Stimulated activated CD8-positive, alpha-beta memory T cell treated with anti-CD3 and anti-CD28 coated beads, Interleukin-2, amount 100 ng/mL, for 1 hour (primary cell): ENCODE data around the gene SYNPO2.
"Not testable (repeated sequence)": the region's sequence is repeated elsewhere in the genome, so short reads cannot be mapped to it uniquely, and the experiment has no call there.

Experiments used
- DNase-seq, 2 donors: peaks; one replicate each; pipeline ENCODE4 v3.0.0-alpha.2; 2020; ENCODE audit warnings: low read depth in 2 of 2

SYNPO2 gene

DNA sequence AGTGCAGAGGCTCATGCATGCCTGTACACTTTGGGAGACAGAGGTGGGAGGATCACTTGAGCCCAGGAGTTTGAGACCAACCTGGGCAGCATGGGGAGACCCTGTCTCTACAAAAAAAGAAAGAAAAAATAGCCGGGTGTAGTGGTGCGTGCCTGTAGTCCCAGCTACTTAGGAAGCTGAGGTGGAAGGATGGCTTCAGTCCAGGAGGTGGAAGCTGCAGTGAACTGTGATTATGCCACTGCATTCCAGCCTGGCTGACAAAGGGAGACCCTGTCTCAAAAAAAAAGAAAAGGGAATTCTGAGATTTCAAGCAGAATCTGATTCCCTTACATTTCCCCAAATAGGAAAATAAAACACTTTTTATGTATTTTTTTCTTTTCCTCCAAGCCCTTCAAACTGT is 83.5 kb downstream of the SYNPO2 start:
- no peak for DNase-seq

DNA sequence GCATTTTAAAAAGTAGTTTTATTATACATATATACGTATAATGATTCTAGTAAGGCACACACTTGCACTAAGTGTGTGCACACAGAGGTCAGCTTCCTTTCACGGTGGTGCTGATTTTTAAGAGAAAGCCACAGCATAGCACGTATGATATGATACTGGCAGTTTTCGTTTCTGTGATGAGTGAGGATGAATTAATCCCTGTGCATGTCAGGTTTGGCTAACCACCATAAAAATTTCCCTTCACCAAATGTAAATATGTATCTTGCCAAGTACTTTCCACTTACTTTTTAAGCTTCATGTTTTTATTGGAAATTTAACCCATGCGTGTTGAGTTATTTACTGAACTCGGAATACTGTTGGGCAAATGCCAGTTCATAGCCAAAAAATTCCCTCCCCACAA is 84.6 kb downstream of the SYNPO2 start:
- DNase-seq = no peak

DNA sequence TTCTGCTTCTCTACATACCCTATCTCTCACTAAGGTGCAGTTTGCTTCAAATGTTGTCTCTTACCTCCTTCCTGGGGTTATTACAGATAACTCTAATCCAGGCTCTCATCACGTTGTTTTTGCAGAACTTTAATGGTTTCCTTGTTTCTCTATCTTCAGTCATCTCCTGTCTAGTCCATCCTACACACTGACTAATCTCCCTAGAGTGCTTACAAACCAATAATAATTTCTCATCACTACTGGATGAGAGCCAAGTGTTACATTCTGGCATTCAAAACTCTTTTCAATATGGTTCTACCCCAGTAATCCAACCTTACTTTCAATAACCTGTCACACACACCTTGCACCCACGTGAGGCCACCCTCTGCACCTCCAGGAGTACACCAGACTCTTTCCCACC is 86.1 kb downstream of the SYNPO2 start:
- DNase-seq = no peak

DNA sequence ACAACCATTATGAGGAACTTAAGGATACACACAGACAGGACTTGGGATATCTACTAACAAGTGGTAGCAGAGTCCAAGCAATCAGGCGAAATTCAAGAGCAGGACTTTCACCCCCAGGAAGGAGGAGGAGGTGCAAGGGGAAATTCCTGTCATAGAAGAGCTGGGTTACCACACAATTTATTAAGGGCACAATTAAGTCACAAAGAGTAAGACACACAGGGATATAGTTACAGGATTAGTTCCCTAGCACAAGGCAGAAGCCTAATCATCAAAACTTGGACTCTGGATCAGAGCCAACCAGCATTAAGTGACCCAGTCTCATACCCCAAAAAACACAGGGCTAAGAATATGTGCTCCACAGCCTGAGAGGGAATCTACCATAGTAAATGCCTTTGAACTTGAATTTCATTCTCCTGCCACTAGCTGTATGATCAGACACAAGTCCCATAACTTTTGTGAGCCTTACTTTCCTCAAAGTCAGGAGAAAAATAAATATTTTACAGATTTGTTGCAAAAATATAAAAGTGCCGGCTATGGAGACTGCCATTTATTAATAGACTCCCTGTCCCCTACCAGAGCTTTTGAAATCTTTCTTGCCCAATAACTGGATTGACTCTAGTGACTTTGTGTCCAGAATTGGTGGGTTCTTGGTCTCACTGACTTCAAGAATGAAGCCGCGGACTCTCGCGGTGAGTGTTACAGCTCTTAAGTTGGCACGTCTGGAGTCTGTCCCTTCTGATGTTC is 87.0 kb downstream of the SYNPO2 start:
- no peak for DNase-seq

DNA sequence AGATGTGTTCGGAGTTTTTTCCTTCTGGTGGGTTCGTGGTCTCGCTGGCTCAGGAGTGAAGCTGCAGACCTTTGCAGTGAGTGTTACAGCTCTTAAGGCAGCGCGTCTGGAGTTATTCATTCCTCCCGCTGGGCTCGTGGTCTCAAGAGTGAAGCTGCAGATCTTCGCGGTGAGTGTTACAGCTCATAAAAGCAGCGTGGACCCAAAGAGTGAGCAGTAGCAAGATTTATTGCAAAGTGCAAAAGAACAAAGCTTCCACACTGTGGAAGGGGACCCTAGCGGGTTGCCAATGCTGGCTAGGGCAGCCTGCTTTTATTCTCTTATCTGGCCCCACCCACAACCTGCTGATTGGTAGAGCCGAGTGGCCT is 87.5 kb downstream of the SYNPO2 start:
- DNase-seq = not testable (repeated sequence)

DNA sequence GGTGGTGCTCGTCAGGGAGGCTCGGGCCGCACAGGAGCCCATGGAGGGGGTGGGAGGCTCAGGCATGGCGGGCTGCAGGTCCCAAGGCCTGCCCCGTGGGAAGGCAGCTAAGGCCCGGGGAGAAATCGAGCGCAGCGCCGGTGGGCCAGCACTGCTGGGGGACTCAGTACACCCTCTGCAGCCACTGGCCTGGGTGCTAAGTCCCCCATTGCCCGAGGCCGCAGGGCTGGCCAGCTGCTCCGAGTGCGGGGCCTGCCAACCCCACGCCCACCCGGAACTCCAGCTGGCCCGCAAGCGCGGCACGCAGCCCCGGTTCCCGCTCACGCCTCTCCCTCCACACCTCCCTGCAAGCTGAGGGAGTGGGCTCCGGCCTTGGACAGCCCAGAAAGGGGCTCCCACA is 88.4 kb downstream of the SYNPO2 start:
- not testable (repeated sequence) for DNase-seq

DNA sequence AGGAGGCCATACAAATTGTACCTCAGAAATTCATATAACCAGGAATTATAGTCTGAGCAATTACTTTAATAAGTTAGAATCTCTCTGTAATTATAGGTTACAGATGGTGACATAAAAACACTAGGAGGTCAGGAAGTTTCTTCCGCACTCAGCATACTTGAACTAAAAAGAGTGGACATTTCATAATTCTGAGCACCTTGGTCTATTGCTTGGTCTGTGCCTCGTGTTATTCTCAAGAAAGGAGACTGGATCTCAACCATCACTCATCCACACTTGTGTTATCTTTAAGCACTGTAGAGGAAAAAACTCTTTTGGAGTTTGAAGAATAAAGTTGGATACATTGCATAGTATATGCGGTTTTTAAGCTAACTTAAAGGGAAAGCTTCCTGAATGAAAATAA is 91.1 kb downstream of the SYNPO2 start:
- no peak for DNase-seq

DNA sequence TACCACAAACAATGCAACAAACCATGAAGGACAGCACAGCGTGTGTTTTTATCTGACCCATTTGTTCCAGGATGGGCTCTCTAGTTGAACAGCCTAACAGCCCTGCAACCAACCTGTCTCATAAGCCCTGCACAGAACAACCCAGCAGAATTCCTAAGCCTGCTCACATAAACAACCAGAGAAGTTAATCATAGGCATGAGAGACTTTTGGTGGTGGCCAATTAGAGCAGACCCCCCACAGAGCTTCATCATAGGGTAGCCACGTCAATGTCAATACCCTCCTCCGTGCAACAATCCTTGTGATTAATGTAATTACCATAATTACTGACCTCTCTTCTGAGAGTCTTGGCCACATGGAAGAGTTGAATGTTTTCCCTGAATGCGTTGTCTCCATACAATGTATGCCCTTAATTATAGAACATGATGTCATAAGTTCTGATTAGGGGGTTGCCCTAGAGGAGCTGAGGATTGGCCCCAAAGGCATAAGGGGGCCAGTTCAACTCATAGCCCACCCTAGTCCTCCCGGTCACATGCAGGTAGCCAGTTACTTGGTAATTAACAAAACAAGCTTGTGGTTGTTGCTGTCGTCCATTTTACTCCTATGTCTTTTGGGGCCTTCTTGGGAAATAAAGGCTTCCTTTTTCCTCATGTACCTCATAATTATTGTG is 92.7 kb downstream of the SYNPO2 start:
- DNase-seq = no peak

DNA sequence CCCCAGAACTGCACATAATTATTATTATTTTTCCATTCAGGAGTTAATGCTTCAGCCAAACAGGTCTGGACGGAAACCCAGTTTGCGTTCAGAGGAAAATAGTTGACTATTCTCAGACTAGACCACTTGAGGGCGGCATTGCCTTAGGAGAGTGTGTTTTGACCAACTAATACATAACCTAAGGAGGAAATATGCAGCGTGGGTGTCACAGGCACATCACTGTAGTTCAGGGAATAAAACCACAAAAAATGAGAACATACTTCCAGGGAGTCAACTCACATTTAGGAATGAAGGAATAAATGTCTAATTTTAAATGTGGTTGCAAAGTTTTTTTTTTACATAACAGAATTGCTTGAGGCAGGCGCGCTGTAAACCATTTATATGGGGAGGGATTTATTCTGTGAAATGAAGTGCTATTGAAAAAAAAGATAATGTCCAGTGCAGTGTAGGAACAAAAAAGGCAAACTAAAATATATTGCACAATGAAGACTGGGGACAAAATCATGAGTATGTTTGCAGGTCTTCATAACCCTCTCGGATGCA is 93.3 kb downstream of the SYNPO2 start:
- peak in 1 of 2 donors; percentile 15 for DNase-seq

DNA sequence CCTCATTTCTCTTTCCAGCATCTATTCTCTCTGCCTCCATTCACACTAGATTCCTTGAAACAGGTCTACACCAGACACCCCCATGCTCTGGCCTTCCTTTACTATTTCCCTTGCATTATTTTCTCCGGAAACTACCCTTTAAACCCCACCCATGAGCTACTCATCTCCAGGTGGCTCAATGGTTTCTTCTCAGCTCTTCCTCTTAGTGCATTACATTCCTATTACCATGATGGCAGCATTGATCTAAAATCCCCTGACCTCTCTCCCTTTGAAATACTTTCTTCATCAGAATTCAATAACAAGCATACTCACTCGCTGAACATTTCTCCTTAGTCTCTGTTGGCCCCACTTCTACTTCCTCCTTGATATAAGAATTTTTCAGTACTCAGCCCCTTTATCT is 94.6 kb downstream of the SYNPO2 start:
- no peak for DNase-seq

DNA sequence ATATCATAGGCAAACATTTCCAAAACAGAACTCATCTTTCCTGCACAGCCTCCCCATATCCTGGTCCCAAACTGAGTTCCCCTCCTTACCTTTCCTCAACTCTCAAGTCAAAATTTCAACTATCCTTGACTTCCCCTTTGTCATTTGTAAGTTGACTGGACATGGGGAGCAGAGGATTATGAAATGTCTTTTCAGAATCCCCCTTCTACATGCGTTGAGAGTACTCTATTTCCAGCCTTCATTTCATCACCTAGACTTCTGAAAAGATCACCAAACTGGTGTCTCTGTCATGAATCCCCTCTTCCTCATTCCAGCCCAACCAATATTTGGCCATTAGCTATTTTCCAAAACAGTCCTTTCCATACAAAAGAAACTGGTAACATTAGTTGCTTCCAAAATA is 95.2 kb downstream of the SYNPO2 start:
- no peak for DNase-seq

DNA sequence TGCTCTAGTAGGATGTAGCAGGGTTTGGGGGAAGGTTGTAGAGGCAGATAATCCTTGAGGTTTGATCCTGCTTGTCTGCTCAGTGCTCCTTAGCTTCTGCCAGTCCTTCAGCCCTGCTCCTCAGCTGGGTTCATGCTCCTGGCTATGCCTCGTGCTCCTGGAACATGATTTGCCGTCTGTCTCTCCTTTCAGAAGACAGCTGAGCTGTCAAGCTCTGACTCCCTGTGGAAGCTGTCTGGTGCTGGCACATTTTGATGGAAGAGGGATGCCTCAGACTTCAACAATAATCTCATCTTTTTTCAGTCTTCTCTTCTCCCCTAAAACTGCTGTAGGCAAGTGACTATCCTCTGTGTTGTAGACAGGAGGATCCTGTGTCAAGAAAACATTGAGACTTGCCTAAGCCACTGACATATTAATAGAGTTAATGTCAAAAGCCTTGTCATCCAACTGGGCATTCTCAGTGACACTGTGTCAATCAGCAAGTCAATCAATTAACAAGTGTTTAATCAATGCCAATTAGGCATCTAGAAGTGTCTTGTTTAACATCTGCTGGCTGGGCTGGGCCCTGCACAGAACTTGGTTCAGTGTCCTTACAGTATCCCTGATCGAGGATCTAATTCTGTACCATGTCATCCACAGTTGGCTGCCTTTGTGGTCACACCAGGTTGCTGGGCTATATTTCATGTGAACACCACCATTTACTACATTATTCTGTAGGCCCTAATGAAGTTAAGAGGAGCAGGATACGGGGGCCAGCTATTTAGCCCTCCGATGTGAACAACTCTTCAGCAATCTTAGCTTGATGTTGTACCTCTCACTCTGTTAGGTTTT is 96.7 kb downstream of the SYNPO2 start:
- DNase-seq = no peak

DNA sequence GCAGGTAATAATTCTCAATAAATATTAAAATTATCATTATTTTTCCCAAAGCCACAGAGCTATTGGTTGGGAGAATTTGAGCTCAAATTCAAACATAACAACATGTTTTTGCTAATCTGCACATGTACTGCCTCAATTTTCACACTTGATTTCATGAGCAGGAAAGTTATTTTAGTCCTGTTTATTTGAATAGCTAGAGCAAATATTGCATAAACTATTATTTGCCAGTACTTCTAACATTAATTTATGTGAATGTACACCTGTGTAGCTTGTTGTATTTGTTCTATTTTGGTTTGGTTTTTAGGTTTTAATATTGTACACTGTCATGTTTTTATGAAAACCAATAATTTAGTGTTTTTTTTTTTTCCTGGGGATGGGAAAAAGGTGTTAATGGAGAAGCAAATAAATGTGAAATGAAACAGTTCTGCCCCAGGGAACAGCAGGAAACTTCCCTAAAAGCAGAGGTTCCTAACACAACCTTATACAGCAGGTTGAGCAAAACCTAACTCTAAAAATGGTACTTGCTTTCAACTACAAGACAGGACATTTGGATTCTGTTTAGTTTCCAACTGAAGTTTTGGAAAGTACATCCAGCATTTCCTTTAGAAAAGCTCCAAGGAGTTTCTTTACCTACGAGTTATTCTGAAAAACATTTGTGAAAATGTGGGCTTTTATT is 99.4 kb downstream of the SYNPO2 start:
- no peak for DNase-seq

DNA sequence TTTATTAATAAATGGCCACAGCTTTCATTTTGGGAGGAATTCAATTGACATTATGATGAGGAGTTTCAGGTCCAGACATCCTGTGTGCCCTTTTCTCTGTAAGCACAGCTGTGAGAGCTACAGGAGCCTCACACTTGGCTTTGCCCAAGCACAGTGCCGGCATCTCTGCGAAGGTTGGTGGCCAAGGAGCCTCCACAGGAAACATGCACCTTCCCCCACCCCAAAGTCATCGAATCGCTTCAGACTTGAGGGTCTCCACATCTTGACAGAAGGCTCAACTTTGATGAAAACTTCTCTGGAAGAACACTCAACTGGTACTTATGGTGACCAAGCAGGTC is 100.0 kb downstream of the SYNPO2 start:
- no peak for DNase-seq

DNA sequence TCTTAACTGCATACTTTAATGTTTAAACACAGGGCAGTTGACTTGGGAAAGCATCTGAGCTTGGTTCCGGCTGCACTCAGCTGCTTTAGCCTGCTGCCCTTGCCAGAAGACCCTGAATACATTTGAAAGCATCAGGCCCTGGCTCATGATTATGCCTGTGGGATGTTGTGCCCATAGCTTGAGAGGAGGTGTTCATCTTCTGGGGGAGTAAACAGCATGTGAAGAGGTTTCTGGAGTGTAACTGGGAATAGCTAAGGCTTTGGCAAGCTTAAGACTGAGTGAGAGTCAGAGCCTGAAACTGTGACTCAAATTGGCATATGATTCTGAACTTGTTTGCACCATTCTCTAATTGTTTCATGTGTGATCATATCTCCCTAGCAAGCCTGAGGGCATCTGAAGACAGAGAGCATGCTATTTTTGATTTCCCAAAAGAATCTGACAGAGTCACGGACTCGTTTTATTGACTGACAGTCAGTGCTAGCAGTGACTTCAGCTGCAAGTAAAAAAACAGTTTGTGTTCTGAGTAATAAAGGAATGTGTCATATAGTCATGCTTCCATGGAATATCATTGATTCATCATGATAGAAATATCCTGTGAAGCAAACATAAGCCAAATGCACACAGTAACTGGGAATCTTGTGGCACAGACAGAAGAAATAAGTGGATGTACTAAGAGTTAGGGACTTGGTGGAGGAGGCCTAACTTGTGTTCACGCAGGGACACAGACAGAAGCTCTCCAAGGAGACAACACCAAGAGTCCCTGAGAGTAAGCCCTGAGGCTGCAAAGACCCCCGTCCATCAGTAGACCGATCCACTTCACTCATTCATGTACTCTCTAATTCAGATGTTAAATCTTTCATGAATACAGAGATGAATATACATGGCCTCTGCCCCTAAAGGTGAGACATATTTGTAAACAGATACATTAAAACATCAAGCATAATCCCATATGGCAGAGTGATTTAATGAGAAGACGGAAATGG is 100.7 kb downstream of the SYNPO2 start:
- no peak for DNase-seq

DNA sequence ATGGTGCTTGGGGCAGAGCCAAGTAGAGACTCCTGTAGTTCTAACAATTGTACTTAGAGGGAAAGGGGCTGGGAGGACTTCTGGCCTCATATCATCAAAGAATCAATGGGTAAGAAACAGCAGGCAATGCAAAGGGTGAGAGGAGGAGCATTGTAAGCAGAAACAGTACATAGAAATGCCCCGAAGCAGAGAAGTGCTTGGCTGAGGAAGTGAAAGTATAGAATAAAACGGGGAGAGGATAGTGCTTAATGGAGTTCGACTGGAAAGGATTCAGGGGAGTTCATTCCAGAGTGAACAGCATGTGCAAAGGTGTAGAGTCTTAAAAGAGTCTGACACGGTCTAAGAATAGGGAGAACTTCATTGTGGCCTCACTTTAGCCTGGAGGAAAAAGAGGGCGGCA is 103.0 kb downstream of the SYNPO2 start:
- DNase-seq = no peak

DNA sequence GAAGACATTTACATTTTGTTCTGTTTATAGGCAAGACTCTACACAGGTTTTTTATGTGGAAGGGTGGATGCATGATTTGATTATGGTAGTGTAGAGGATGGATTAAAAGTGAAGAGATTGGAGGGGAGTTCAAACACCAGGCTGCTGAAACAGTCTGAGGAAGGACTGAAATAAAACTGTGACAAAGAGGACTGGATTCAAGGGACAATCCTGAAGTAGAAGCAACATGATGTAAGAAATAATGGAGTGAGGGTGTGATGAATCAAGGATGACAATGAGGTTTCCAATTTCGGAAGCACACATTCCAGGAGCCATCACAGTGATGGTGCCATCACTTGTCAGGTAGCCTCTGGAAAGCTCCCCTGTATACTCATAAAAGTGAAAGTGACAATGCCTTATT is 103.5 kb downstream of the SYNPO2 start:
- no peak for DNase-seq

DNA sequence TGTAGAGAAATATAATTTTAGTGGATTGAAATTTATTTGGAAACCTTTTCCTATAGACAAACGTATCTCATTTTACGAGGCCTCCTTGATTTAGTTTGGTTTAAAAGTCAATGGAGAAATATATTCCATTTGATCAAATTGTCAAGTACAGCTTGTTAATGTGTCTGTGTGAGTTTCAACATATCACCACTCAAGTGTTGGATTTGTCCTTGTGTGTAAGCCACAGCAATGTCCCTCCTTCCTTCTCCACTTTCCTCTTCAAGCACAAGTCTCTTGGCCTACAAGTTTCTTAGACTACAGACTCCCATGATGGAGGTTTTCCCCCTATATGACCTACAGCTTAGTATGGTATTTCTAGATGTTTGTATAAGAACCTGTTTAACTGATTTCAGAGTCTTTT is 104.7 kb downstream of the SYNPO2 start:
- no peak for DNase-seq

DNA sequence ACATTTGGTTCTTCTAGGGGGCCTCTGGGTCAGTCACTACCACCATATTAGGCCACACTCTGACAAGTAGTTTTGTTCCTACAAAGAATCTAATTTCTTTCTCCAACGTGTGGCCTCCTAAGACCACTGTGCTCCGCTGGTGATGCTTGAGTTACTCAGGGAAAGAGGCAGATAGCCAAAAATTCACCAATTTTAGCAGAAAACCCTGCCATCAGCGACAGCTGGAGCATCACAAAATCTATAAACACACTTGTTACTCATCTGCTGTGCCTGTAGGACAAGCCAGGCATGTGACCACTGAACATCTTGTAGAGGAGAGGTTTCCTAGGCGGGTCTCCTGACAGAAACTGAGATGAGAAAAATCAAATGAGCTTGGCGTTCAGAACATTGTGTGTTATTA is 105.4 kb downstream of the SYNPO2 start:
- no peak for DNase-seq

DNA sequence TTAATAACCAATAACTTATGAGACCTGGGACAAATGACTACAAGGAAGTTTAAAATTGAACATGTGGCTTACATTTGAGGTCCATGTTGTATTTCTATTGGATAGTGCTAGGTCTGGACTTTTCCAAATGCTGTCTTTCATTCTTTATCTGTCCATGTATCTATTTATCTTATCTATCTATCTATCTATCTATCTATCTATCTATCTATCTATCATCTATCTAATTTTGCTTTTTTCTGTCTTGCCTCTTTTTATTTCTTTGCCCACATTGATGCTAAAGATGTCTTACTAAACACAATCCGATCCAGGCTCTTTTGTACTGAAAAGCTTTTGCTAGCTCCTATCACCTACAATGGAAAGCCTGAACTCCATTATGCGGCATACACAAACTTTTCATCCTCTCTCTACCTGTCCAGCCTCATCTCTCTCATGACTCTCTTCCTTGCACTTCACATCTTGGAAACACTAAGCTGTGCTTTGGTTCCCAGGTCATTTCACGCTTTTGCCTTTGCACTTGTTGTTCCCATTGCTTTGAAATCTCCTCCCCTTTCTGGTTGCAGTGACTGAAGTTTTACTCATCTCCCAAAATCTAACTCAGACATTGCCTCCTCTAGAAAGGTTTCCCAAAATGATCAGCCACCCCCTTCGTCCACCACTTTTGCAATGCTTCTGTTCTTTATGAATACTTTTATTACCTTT is 107.2 kb downstream of the SYNPO2 start:
- DNase-seq = no peak
